Cerebellar cortex (tissue), 1 donor: ENCODE results near the gene FGGY.
"Not testable (repeated sequence)": the region's sequence is repeated elsewhere in the genome, so short reads cannot be mapped to it uniquely, and the experiment has no call there.

Experiments
- DNase-seq: peaks from one replicate; pipeline ENCODE4 v3.0.0-alpha.2; 2015; ENCODE audit warnings: low spot score

The FGGY gene

DNA sequence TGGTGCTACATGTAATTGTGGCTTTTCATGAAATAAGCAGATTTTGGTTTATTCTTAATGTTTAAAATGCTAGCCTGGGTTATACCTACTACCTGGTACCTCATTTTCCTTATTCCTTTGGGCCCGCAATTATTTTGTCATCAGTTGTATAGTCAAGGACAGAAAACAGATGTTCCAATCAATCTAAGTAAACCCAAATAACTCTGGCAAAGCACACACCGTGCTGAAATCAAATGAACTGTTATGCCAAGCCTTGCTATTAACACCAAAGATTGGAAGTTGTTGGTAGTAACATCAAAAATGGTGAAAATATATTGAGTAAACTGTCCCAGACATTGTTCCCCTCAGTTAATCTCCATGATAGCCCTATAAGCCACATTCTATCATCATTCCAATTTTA lies 248.9 kb downstream of the FGGY start:
- no peak for DNase-seq

DNA sequence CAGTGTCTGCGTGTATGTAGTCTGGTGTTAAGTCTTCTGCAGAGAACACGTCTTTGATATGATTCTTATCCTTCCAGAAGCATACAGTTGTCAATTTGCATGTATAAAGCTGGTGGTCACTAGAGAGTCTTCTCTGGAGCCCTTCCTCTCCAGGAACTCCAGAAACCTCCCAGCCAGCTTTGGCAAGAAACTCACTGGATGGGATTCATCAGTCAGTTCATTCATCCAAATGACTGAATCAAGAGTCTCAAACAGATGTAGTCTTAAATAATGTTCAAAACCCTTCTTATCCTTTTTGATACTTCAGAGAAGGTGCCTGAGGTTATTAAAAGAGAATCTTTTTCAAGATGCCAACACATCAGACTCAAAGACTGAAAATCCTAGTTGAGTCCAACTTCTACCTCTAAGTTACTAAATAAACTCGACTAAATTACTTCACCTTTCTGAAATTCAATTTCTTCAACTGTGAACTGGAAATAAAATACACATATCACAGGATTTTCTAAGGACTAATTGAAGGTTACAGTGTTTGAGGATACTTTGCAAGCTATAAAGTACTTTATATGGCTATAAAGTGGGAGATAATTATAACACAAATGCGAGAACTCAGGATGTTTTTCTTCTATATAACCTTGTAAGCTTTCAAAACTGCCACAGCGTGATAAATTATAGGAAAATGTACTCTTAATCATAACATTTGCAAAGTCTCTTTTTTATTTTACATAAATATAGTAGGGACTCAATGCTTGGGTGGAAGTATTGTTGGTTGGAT lies 252.4 kb downstream of the FGGY start:
- no peak for DNase-seq

DNA sequence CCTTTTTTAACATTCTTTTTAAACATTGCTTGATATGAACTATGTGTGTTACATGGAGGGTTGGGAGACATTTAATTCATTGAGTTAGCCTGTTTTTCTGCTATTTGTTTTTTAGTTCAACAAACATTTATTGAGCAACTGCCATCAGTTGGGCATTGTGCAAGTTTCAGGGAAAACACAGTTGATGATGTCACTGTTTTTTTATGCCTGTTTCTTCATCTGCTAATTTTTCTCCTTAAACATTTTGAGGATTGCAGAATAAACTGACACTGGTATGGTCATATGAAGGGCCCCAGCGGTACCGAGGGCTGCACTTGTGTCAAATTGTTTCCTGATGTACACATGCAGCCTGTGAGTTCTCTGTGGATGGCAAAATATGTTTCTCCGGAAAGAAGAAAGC lies 253.0 kb downstream of the FGGY start:
- DNase-seq: no peak

DNA sequence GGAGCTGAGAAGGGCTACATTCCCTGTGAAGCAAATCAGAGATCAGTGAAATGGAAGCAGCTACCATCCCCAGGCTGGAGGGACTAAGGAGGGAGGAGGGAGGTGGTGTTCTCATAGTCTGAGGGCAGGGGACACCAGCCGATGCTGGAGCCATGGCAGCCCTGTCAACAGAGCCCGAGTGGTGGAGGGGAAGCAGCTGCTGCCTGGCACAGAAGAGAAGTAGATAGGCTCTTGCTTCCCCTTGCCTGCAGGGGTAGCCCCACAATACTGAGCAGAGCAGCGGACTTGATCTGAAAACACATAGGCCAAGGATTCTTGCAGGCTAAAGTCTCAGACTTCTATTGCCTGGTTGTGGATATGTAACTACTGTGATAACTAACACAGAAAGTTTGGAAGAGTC lies 255.1 kb downstream of the FGGY start:
- DNase-seq: no peak

DNA sequence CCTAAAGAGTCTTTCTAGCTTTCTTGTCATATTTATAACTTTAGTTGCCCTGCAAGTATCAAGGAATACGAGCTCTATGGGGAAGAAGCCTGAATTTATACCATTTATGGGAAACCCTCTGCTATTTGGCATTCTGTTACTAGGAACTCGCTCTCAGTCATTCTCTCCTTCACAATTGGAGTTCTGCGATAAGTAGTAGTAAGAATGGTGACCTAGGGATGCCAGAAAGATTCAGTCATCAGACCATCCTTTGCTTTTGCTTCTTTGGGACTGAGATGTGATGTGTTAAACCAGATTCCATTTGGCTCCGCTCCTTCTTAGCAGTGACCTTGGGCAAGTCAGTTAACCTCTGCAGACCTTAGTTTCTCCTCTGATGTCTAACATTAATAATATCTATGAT lies 256.5 kb downstream of the FGGY start:
- no peak for DNase-seq

DNA sequence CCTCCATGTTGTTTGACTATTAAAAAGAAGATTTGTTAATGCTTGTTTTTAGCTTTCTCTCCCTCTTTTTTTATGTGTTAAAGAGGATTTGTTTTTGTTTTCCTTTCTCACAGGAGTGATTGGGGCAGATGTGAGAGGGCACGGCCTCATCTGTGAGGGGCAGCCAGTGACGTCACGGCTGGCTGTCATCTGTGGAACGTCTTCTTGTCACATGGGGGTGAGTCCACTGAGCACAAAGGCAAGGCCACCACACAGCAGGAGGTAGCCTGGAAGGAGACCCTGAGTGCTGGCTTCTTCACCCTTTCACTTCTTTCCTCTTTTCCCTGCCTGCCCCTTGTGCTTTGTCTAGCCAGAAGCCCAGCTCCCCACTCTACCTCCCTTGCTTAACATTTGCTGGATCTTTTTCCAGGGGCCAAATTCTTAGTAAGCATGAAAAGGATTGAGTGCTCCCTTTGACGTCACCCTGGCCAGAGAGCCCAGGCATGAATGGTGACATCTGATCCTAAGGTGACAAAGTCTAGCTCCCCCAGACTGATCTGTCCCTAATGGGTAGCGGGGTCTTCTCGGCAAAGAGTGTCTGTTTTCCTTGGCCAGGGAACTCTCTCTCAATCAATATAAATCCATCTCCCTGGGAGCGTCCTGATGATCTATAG lies 257.2 kb downstream of the FGGY start:
- DNase-seq: no peak

DNA sequence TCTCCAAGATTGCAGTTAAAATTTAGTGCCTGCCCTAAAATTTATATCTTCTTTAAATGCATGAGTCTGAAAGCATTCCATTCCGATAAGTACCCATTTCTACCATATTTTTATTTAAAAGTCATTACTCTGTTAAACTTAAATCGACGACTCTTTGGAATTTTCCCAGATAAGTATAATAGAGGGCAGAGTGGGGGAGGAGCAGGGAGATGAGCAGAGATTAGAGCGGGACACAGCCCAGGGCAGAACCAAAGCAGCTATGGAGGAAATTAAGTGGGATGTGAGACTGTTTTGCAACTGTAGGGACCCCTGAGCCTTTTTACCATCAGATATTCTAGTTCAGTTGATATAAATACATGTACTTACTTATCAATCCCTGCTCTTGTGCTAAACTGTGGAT lies 257.9 kb downstream of the FGGY start:
- DNase-seq: no peak

DNA sequence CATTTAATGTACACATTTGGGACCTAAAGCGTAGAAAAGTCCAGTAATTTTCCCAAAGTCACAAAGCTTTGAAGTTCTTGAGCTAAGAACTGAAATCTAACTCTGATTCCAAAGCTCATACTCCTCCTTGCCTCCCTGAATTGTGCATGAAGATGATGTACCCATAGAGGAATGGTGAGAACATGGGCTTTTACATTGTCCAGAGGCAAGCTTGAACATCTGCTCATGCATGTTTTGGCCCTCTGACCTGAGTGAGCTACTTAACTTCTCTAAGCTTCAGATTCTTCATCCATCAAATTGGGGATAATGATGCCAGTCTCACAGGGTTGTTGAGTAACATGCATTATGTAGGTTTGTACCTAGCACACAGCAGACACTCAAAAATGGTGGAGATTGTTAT lies 259.5 kb downstream of the FGGY start:
- no peak for DNase-seq

DNA sequence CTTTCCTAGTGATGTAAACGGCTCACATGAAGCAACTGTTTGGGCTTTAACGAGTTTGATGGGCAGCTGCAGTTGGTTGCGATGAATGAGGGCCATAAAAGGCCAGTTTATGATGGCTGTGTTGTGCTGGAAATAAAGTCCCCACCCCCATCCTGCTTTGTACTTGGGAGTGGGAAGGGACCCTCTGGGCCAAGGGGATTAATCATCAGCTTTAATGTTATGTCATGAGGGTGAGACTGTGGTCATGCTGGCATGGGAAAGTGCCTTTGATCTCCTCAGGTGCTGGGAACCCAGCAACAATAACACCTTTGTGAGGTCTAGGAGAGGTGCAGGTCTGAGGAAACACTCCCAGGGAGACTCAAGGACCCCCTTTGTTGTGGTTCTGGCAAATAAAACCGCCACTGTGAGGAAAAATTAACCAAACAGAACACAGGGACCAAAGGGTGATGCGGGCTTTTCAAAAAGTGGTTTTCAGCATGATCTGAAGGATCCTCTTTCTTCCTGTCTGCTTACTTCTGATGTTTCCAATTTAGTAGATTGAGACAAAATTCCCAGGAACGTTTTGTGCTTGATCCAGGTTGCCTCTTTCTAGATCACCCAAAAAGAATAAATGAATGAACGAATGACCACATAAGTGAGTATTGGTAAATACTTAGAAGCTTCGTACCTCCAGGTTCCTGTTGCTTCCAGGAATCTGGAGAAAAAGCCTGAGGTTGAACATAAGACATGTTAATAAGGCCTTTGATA lies 260.1 kb downstream of the FGGY start:
- no peak for DNase-seq

DNA sequence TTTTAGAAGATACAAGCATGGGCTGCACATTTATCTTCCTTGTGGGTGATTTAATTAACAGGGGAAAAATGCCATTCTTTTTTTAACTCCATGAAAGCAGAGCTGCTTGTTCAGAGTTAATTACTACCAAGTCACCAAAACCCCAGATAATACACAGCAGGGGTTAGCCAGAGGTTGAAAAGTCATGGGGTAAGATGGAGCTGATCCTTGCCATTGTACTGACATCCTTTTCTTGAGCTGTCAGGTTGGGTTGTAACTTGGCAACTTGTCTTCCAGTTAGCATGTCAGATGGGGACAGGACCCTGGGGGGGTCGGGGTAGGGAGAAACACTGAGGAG lies 260.6 kb downstream of the FGGY start:
- DNase-seq: no peak

DNA sequence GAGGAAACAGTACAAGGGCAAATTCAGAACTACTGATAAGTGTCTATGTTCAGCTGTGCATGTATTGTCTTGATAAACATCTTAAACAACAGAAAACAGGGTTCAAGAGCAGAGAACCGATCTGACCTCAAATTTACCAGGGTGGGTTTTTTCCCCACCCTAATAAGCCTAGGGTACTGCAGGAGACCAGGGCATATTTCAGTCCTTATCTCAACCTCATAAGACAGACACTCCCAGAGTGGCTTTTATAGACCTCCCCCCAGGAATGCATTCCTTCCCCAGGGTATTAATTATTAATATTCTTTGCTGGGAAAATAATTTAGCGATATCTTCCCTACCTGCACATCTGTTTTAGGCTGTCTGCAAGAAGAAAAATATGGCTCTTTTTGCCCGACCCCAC lies 261.7 kb downstream of the FGGY start:
- not testable (repeated sequence) for DNase-seq

DNA sequence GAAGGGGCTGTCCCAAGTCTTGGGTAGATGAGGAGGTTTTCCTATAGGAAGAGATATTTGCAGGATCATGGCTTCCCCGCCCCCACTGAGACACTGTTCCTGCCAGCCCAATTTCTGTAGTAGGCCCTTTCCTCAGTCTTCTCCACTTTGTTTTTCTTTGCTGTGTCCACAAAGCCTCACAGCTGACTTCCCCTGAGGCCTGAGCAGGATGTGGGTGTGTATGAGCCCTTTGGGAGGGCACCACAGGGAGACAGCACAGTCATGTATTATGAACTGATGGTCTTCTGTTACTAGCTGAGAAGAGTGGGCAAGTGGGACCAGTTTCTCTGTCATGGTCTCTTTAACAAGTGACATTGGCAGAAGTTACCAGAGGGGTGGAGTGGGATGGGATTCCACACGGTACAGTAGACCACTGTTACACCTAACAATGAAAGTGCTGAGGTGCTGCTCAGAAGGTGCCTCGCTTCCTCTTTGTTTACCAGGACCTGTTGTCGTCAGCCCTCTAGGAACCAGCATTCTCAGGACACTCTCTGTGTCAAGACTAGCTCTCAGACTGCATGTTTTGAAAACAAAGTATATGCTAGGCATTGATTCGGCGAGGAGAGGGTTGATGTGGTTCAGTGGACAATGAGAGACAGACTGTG lies 264.0 kb downstream of the FGGY start:
- DNase-seq: no peak

DNA sequence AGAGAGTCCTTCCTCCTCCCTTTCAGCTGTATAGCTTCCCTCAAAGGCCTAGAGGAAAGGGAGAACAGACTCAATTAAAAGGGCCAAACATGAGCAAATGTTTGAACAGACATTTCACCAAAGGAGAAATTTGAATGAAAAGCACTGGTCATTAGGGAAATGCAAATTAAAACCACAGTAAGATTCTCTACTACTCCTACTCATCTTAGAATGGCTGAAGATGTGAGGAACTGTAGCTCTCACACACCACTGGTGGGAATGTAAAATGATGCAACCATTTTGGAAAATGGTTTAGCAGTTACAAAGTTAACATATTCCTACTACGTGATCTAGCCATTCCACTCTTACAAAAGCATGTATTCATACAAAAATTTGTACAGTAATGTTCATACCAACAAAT lies 264.9 kb downstream of the FGGY start:
- no peak for DNase-seq

DNA sequence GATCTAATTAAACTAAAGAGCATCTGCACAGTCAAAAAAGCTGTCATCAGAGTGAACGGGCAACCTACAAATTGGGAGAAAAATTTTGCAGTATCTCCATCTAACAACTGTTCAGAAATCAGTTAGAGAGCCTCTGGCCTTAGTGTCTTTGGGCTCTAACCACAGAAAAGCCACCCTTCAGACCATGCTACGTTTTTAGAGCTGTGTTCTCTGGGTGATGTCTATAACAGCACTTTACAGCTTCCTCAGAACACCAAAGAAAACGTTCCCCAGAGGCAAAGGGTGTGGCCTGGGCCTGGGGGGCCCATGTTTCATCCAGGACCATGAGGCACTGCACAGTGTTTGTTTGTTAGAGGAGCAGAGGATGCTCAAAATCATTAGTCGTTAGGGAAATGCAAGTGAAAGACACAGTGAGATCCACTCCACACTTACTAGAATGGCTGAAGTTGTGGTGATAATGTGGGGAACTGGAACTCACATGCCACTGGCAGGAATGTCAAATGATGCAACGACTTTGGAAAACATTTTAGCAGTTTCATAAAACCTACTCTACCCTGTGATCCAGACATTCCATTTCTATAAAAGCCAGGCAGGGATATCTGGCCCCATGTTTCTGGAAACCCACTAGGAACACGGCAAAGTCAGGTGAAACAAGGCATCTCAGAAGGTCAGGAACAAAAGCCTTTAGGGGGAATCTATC lies 267.4 kb downstream of the FGGY start:
- DNase-seq: no peak

DNA sequence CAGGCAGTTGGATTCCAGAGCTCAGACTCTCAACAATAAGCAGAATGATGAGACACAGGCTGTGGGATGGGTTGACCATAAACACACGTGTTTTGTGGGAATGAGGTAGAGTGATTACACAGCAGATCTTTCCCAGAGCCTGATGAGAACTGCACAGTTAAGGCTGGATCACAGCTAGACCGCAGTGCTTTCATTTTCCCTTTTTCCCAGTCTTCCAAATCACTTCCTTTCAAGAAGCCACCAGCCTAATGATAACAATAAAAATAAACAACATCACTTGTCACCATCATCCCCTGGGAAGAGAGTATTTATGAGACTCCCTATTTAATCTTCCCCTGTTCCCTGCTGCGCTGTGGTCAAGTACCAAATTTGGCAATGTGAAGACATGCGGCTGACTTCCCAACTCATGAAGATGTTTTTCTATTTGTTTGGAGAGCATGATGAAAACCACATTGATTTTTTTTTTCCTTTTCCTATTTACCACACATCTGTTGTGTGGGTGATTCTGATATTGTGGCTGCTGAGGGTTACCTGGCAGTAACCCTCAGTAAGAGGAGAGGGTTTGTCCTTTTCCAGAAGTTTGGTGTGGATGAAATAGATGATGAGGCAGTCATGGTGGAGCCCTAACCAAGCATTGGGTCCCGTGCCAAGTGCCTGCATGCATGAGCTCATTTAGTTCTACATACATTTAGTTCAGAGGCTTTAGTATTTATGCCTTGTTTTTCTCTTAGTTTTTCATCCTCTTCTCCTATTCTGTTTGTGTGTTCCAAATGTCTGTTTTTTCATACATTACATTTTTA lies 268.9 kb downstream of the FGGY start:
- no peak for DNase-seq

DNA sequence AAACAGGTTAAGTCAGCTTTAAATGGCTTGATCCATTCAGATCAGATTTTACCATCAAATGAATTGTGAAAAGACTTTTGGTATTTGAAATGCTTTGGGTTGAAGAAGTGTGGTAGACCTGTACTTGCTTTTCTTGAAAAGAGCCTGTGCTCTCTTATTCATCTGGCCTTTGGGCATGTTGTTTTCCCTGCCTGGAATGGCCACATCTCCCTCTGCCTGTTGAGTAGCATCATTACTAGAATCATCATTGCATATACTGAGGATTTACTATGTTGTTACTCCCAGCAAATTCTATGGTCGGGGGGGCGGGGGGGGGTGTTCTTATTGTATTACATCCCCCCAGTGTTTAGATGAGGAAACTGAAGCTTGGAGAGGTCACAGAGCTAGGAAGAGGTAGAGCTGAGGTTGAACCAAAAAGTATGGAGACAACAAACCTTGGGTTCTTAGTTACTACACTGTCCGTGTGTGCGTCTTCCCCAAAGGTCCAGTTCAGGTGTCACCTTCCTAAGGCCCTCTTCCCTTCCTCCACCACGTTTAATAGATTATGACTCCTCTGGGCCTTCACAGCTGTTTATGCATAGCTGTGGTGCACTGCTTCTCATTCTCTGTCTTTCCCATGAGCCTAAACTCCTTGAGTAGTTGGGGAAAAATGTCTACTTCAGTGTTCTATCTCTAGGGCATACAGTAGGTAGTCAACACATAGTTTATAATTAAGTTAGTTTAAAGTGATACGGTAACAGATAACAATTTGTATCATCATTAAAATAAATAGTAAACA lies 271.5 kb downstream of the FGGY start:
- DNase-seq: no peak

DNA sequence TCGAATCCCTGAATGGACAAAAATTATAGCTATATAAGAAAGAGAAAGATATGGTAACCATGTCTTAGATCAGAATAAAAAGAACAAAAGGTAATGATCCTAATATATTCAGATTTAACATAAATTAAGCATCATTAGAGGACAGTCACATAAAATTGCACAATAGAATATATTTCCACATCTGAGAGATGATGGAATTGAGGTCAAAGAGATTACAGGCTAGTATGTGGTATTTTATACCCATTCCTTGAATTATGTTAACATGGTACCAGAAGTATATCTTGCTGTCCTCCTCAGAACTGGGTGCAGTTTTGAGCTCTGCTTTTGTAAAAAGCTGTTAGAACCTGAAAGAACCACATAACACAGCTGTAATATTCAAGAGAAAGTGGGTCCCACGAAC lies 272.3 kb downstream of the FGGY start:
- DNase-seq: no peak

DNA sequence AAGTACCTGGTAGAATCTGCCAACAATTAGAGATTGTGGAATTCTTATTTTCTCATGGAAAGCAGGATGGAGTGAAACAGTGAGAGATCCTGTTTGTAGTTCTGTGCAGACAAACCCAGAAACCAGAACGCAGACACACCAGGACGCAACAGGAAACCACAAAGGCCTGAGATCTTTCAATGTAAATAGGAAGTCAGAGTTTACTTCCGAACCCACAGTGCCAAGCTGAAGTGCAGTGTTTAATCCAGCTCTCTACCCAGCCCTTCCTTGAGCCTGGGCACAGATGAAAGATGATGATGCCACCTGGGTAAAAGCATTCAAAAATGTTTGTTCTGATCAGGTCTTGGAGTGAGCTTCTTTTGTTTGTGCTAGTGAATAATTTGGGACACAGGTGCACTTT lies 273.6 kb downstream of the FGGY start:
- DNase-seq: no peak

DNA sequence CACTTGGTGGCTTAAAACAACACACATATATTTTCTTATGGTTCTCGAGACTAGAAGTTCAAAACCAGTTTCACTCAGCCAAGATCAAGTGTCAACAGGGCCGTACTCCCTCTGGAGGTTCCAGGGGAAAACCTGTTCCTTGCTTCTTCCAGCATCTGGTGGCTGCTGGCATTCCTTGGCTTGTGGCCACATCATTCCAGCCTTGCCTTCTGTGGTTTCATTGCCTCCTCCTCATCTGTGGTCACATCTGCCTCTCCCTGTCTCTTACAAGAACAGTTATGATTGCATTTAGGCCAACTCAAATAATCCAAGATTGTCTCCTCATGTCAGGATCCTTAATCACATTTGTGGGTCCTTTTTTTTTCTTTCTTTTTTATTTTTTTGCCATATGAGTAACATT lies 277.2 kb downstream of the FGGY start:
- no peak for DNase-seq

DNA sequence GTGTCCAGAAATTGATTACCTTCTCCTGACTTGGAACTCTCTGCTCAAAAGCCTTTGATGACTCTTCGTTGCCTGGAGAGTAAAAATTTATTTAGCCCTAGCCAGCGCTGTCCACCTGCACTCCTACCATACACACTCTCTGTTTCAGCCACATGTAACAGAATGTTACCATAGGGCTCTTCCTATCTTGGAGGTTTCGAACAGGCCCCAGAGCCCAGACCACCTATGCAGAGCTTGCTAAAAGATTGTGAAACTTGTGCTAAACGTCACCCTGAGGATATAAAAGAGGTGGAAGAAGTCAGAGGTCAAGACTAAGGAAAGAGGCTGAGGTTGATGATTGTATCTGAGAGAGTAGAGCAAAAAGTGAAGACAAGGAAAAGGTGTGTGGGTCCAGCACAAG lies 280.9 kb downstream of the FGGY start:
- DNase-seq: no peak

DNA sequence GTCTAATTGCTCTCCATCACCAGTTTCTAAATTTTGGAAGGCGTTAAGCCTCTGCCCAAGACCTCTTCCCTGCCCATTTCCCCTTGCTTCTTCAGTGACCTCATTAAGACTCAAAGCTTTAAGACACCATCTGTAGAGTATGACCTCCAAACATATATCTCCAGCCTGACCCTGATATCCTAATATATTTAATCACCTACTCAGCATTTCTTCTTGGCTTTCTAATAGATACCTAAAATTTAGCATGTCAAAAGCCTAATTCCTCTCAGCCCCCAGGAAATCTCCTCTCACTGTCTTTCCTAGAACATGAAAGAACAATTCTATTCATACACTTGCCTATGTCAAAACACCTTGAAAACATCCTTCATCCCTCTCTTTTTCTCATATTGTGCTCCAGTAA lies 282.3 kb downstream of the FGGY start:
- no peak for DNase-seq
